ENCODE measurements around the gene AMZ2. TPM values are rescaled to one million over a fixed set of nuclear protein-coding genes. Genes with fewer than 3 reads are reported as not detected.

AMZ2 gene
- total RNA-seq, 1 experiment from 2014 or later: 54.6 TPM

DNA sequence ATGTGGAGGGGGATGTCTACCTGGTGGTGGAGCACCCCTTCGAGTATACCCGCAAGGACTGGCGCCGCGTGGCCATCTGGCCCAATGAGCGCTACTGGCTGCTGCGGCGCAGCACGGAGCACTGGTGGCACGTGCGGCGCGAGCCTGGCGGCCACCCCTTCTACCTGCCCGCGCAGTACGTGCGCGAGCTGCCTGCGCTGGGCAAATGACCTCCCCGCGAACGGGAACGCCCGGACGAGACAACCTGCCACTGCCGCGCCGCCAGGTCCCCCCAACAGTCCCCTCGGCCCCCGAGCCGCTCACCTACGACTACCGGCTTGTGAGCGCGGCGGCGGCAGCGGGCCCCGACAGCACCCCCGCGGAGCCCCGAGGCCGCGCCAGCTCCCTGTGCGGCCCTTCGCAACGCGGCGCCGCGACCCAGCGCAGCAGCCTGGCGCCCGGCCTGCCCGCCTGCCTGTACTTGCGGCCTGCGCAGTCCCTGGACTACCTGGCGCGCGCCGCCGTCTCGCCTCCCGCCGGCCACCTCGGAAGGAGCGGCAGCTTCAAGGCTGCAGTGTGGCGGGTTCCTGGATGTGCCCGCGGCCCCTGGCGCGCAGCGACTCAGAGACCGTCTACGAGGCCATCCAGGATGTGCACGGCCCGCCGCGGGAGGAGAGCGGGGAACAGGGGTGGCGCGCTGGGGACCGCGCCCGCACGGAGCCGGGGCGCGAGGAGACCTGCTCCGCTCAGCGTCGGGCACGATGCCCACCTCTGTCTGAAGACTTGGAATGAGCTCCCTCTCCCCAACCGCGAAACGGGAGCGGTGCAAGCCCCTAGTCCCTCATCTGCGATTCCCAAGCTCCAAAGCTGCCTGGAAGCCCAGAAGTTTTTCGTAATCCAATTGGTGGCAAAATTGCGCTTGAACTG is 48.7 kb upstream of the AMZ2 start (continued):
- TF ChIP-seq, protein P1, sequence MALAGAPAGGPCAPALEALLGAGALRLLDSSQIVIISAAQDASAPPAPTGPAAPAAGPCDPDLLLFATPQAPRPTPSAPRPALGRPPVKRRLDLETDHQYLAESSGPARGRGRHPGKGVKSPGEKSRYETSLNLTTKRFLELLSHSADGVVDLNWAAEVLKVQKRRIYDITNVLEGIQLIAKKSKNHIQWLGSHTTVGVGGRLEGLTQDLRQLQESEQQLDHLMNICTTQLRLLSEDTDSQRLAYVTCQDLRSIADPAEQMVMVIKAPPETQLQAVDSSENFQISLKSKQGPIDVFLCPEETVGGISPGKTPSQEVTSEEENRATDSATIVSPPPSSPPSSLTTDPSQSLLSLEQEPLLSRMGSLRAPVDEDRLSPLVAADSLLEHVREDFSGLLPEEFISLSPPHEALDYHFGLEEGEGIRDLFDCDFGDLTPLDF (CRISPR knock-in tag; IDR thresholded peaks at IDR 0.05): no peak
- no peak for TF ChIP-seq JAZF1 (CRISPR knock-in tag; IDR thresholded peaks at IDR 0.05)
- 0 out of 2 replicates have a peak, but pooled peaks have one; percentile 55 for TF ChIP-seq TCF7 (CRISPR knock-in tag; IDR thresholded peaks at IDR 0.05; ENCODE audit: low read depth)
- no peak for TF ChIP-seq ZNF138 (CRISPR knock-in tag; conservative IDR thresholded peaks at IDR 0.05)
- no peak for TF ChIP-seq ZBTB21 (CRISPR knock-in tag; IDR thresholded peaks at IDR 0.05; ENCODE audit: borderline replicate concordance)

DNA sequence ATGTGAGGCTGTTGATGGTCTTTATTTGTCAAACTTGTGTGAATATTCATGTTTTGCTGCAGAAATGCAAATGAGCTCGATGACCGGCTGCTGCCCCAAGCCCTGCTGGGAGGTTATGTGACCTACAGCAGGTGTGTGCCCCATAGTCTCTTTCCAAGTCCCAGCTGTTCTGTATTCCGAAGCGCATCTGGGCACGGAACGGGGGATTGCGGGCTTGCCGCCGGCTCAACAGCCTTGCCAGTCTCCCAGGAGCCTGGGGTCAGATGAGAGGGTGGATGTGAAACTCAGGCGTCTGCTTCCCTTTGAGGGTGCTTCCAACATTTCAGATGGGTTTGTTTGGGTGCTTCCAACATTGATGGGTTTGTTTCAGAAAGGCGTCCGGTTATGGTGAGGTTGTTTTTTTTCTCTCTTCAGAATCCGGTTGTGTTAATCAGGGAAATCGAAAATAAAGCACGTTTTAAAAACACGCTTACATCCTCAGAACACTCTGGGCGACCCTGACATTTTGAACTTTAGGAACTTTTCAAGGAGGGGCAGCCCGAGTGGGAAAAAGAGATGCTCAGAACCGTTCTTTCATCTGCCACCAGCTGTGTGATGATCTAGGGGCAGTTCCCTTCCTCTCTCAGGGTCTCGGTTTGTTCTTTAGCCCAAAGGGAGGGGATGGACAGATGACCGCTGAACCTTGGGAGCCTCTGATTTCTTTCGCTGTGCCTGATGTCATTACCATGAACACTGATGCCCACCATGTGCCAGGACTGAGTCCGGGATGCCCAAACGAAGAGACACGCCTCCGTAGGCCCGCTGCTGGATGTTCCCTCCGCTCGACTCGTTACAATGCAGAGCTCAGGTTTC is 47.8 kb upstream of the AMZ2 start:
- H3K27ac Mint-ChIP-seq: no peak overlapping the region
- ChIA-PET POLR2A (no interaction called here), CTCF (interaction anchor here (0.7 to 4.4 kb wide), 35 partner anchors 8 to 343 kb away, joined by 3 to 59 read pairs (median 5); partner anchors contain the start of genes AMZ2 and WIPI1)
- no peak for ATAC-seq
- H3K36me3 Mint-ChIP-seq: no peaks in the 10 kb centered on the region
- TF ChIP-seq NFATC4 (CRISPR knock-in tag; IDR thresholded peaks at IDR 0.05) (no peak), CREB1 (CRISPR knock-in tag; IDR thresholded peaks at IDR 0.05) (no peak), SOX15 (CRISPR knock-in tag; IDR thresholded peaks at IDR 0.05) (no peak), TEAD1 (CRISPR knock-in tag; IDR thresholded peaks at IDR 0.05) (no peak), ZBTB21 (CRISPR knock-in tag; IDR thresholded peaks at IDR 0.05; ENCODE audit: borderline replicate concordance) (no peak), JUN (CRISPR knock-in tag; IDR thresholded peaks at IDR 0.05) (no peak), MXD4 (CRISPR knock-in tag; IDR thresholded peaks at IDR 0.05; ENCODE audit: borderline replicate concordance) (no peak)
- TF ChIP-seq, protein P2, sequence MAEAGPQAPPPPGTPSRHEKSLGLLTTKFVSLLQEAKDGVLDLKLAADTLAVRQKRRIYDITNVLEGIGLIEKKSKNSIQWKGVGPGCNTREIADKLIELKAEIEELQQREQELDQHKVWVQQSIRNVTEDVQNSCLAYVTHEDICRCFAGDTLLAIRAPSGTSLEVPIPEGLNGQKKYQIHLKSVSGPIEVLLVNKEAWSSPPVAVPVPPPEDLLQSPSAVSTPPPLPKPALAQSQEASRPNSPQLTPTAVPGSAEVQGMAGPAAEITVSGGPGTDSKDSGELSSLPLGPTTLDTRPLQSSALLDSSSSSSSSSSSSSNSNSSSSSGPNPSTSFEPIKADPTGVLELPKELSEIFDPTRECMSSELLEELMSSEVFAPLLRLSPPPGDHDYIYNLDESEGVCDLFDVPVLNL (CRISPR knock-in tag; IDR thresholded peaks at IDR 0.05; ENCODE audit: borderline replicate concordance, low read depth): no peak
- TF ChIP-seq, protein P3, sequence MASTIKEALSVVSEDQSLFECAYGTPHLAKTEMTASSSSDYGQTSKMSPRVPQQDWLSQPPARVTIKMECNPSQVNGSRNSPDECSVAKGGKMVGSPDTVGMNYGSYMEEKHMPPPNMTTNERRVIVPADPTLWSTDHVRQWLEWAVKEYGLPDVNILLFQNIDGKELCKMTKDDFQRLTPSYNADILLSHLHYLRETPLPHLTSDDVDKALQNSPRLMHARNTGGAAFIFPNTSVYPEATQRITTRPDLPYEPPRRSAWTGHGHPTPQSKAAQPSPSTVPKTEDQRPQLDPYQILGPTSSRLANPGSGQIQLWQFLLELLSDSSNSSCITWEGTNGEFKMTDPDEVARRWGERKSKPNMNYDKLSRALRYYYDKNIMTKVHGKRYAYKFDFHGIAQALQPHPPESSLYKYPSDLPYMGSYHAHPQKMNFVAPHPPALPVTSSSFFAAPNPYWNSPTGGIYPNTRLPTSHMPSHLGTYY (CRISPR knock-in tag; IDR thresholded peaks at IDR 0.05): no peak
- TF ChIP-seq, protein P4, sequence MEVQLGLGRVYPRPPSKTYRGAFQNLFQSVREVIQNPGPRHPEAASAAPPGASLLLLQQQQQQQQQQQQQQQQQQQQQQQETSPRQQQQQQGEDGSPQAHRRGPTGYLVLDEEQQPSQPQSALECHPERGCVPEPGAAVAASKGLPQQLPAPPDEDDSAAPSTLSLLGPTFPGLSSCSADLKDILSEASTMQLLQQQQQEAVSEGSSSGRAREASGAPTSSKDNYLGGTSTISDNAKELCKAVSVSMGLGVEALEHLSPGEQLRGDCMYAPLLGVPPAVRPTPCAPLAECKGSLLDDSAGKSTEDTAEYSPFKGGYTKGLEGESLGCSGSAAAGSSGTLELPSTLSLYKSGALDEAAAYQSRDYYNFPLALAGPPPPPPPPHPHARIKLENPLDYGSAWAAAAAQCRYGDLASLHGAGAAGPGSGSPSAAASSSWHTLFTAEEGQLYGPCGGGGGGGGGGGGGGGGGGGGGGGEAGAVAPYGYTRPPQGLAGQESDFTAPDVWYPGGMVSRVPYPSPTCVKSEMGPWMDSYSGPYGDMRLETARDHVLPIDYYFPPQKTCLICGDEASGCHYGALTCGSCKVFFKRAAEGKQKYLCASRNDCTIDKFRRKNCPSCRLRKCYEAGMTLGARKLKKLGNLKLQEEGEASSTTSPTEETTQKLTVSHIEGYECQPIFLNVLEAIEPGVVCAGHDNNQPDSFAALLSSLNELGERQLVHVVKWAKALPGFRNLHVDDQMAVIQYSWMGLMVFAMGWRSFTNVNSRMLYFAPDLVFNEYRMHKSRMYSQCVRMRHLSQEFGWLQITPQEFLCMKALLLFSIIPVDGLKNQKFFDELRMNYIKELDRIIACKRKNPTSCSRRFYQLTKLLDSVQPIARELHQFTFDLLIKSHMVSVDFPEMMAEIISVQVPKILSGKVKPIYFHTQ (CRISPR knock-in tag; IDR thresholded peaks at IDR 0.05): no peak
- TF ChIP-seq, protein P5, sequence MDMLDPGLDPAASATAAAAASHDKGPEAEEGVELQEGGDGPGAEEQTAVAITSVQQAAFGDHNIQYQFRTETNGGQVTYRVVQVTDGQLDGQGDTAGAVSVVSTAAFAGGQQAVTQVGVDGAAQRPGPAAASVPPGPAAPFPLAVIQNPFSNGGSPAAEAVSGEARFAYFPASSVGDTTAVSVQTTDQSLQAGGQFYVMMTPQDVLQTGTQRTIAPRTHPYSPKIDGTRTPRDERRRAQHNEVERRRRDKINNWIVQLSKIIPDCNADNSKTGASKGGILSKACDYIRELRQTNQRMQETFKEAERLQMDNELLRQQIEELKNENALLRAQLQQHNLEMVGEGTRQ (CRISPR knock-in tag; IDR thresholded peaks at IDR 0.05): no peak
- TF ChIP-seq, protein P6, sequence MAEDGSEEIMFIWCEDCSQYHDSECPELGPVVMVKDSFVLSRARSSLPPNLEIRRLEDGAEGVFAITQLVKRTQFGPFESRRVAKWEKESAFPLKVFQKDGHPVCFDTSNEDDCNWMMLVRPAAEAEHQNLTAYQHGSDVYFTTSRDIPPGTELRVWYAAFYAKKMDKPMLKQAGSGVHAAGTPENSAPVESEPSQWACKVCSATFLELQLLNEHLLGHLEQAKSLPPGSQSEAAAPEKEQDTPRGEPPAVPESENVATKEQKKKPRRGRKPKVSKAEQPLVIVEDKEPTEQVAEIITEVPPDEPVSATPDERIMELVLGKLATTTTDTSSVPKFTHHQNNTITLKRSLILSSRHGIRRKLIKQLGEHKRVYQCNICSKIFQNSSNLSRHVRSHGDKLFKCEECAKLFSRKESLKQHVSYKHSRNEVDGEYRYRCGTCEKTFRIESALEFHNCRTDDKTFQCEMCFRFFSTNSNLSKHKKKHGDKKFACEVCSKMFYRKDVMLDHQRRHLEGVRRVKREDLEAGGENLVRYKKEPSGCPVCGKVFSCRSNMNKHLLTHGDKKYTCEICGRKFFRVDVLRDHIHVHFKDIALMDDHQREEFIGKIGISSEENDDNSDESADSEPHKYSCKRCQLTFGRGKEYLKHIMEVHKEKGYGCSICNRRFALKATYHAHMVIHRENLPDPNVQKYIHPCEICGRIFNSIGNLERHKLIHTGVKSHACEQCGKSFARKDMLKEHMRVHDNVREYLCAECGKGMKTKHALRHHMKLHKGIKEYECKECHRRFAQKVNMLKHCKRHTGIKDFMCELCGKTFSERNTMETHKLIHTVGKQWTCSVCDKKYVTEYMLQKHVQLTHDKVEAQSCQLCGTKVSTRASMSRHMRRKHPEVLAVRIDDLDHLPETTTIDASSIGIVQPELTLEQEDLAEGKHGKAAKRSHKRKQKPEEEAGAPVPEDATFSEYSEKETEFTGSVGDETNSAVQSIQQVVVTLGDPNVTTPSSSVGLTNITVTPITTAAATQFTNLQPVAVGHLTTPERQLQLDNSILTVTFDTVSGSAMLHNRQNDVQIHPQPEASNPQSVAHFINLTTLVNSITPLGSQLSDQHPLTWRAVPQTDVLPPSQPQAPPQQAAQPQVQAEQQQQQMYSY (CRISPR knock-in tag; IDR thresholded peaks at IDR 0.05): no peak
- TF ChIP-seq, protein P7, sequence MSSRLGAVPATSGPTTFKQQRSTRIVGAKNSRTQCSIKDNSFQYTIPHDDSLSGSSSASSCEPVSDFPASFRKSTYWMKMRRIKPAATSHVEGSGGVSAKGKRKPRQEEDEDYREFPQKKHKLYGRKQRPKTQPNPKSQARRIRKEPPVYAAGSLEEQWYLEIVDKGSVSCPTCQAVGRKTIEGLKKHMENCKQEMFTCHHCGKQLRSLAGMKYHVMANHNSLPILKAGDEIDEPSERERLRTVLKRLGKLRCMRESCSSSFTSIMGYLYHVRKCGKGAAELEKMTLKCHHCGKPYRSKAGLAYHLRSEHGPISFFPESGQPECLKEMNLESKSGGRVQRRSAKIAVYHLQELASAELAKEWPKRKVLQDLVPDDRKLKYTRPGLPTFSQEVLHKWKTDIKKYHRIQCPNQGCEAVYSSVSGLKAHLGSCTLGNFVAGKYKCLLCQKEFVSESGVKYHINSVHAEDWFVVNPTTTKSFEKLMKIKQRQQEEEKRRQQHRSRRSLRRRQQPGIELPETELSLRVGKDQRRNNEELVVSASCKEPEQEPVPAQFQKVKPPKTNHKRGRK (CRISPR knock-in tag; IDR thresholded peaks at IDR 0.05; ENCODE audit: borderline replicate concordance): no peak
- TF ChIP-seq, protein P8, sequence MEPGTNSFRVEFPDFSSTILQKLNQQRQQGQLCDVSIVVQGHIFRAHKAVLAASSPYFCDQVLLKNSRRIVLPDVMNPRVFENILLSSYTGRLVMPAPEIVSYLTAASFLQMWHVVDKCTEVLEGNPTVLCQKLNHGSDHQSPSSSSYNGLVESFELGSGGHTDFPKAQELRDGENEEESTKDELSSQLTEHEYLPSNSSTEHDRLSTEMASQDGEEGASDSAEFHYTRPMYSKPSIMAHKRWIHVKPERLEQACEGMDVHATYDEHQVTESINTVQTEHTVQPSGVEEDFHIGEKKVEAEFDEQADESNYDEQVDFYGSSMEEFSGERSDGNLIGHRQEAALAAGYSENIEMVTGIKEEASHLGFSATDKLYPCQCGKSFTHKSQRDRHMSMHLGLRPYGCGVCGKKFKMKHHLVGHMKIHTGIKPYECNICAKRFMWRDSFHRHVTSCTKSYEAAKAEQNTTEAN (CRISPR knock-in tag; IDR thresholded peaks at IDR 0.05): no peak
- H3K4me1 Mint-ChIP-seq: peaks cover 29% of the 10 kb centered on the region
- DNase-seq (ENCODE audit: low spot score): no peak
- H3K27me3 Mint-ChIP-seq (ENCODE audit: low read depth): peaks cover 100% of the 10 kb centered on the region
- peak overlapping the region; percentile 69 for H3K4me3 Mint-ChIP-seq
- no peaks in the 10 kb centered on the region for H3K9me3 Mint-ChIP-seq

Data from WTC11 (cell line).